Anterior cingulate cortex (tissue), 58 donors: ENCODE data around the gene TATDN2.

Experiments used
- DNase-seq, 58 donors: peaks; one replicate each; lab custom pipeline; 2025; lab: John Stamatoyannopoulos, UW

TATDN2 gene

GRCh38 chr3:10248184-10248983, at the start of gene TATDN2:
TATDN2 (plus strand) TSS chr3:10248459; CDS start chr3:10249201, 742 bp downstream.
- peak; percentile 19 to 95 (median 86) for DNase-seq

GRCh38 chr3:10198761-10199649, 49.3 kb upstream of the TATDN2 start:
- DNase-seq, result no peak

GRCh38 chr3:10204921-10205320, 43.3 kb upstream of the TATDN2 start:
- no peak for DNase-seq

GRCh38 chr3:10205451-10206165, 42.7 kb upstream of the TATDN2 start:
- peak in 9 of 58 donors; percentile 14 to 52 (median 35) for DNase-seq

GRCh38 chr3:10206166-10206511, 42.1 kb upstream of the TATDN2 start:
- DNase-seq, result no peak

- no peak for DNase-seq
Observed at GRCh38 chr3:10213156-10213792, 35.0 kb upstream of the TATDN2 start.

- DNase-seq, result no peak
Observed at GRCh38 chr3:10215578-10216368, 32.5 kb upstream of the TATDN2 start.

GRCh38 chr3:10217359-10217758, 30.9 kb upstream of the TATDN2 start:
- DNase-seq, result no peak

GRCh38 chr3:10219737-10220136, 28.5 kb upstream of the TATDN2 start:
- no peak for DNase-seq

GRCh38 chr3:10223676-10224639, 24.3 kb upstream of the TATDN2 start:
- DNase-seq, result peak in 1 of 58 donors; percentile 10

GRCh38 chr3:10224794-10225665, 23.2 kb upstream of the TATDN2 start:
- peak in 54 of 58 donors; percentile 17 to 87 (median 57) for DNase-seq

- no peak for DNase-seq
Observed at GRCh38 chr3:10226293-10226692, 22.0 kb upstream of the TATDN2 start.

- no peak for DNase-seq
Observed at GRCh38 chr3:10228248-10228950, 19.9 kb upstream of the TATDN2 start.

- no peak for DNase-seq
Observed at GRCh38 chr3:10229576-10229975, 18.7 kb upstream of the TATDN2 start.

- DNase-seq, result peak in 1 of 58 donors; percentile 2
Observed at GRCh38 chr3:10232137-10232536, 16.1 kb upstream of the TATDN2 start.

- no peak for DNase-seq
Observed at GRCh38 chr3:10233988-10234387, 14.3 kb upstream of the TATDN2 start.
